HepG2 (cell line): ENCODE results near the gene DOC2A. TPM values are rescaled to one million over a fixed set of nuclear protein-coding genes. Genes with fewer than 3 reads are reported as not detected.

Source experiments
- ATAC-seq: fragments of 200-7000 bp; cut with Tn5 transposase; 3 replicates; pipeline ENCODE4 v1.9.1; 2020; ENCODE audit warnings: mild to moderate bottlenecking, moderate library complexity
- BruUV-seq: library from RNA; stranded (reverse); fragments of 400-500 nt; replicated peaks from 2 replicates; lab custom pipeline; 2021; lab: Mats Ljungman, UMichigan
- CTCF ChIA-PET: fragments of 300-600 bp; formaldehyde crosslinking; extraction: SDS; loops from one replicate; lab custom pipeline; 2021; ENCODE audit warnings: low total read pairs, inconsistent platforms, low intra/inter-chr PET ratio; lab: Yijun Ruan, JAX
- POLR2A ChIA-PET: fragments of 350-600 bp; sonication (Branson Sonifier 250); formaldehyde crosslinking; loops from one replicate; lab custom pipeline; 2020; ENCODE audit warnings: antibody characterized with exemption, inconsistent platforms; lab: Yijun Ruan, JAX
- DNase-seq: peaks from one replicate; pipeline ENCODE4 v3.0.0-alpha.2; 2015; ENCODE audit warnings: low spot score
- FAIRE-seq: peaks from 3 replicates; lab custom pipeline; 2011; peaks lifted over from hg19 to GRCh38; lab: Jason Lieb, UNC
- H2AFZ ChIP-seq: one replicate; pipeline ENCODE4 v1.6.1; 2011; ENCODE audit warnings: low read length, inconsistent platforms
- H3K27ac ChIP-seq: fragments of 300-600 bp; 3 replicates; pipeline ENCODE4 v1.8.0; 2011; ENCODE audit warnings: mixed run types, mild to moderate bottlenecking, mixed read lengths, low read length, inconsistent platforms; ENCODE audit not compliant: insufficient read depth; ENCODE audit errors: extremely low read length
- H3K27me3 ChIP-seq, 2 experiments: fragments of 200-600 bp in 1 of 2; 2 replicates in 1 of 2; 3 replicates in 1 of 2; pipeline versions ENCODE4 v1.6.0 to v1.8.0; 2011; ENCODE audit warnings: low read length in 2 of 2, mild to moderate bottlenecking in 2 of 2, moderate library complexity in 2 of 2, inconsistent platforms in 1 of 2; ENCODE audit not compliant: insufficient read depth in 2 of 2, control insufficient read depth in 1 of 2
- H3K36me3 ChIP-seq, 2 experiments: fragments of 200-600 bp in 1 of 2; replicated peaks in 1 of 2; 2 replicates in 1 of 2; 3 replicates in 1 of 2; pipeline versions ENCODE4 v1.5.1 to v1.8.0; 2011; ENCODE audit warnings: low read length in 2 of 2, inconsistent platforms in 1 of 2; ENCODE audit not compliant: insufficient read depth in 2 of 2, control insufficient read depth in 1 of 2
- H3K4me1 ChIP-seq: 2 replicates; pipeline ENCODE4 v1.5.1; 2012; ENCODE audit warnings: low read length, inconsistent platforms; ENCODE audit not compliant: insufficient read depth
- H3K4me2 ChIP-seq: 2 replicates; pipeline ENCODE4 v1.6.0; 2011; ENCODE audit warnings: low read depth, low read length, inconsistent platforms
- H3K4me3 ChIP-seq, 3 experiments: fragments of 200-600 bp in 1 of 3; sonication (generic), shearing (Covaris generic) in 1 of 3; replicated peaks in 1 of 3; 2 replicates each; pipeline ENCODE4 v1.5.1; 2011 to 2016; ENCODE audit warnings: low read length in 3 of 3, inconsistent platforms in 2 of 3, low read depth in 2 of 3, mild to moderate bottlenecking in 2 of 3, control low read depth in 1 of 3, mixed read lengths in 1 of 3; ENCODE audit not compliant: insufficient read depth in 1 of 3
- H3K79me2 ChIP-seq: one replicate; pipeline ENCODE4 v1.6.1; 2011; ENCODE audit warnings: low read length, inconsistent platforms; ENCODE audit not compliant: insufficient read depth
- H3K9ac ChIP-seq: 2 replicates; pipeline ENCODE4 v1.6.0; 2011; ENCODE audit warnings: mild to moderate bottlenecking, low read depth, low read length, inconsistent platforms; ENCODE audit not compliant: insufficient read depth
- H3K9me3 ChIP-seq: 2 replicates; pipeline ENCODE4 v1.5.1; 2012; ENCODE audit warnings: mild to moderate bottlenecking, low read length
- H4K20me1 ChIP-seq: 2 replicates; pipeline ENCODE4 v1.6.0; 2011; ENCODE audit warnings: inconsistent platforms, mild to moderate bottlenecking, low read length, moderate library complexity; ENCODE audit not compliant: insufficient read depth
- DMTF1 ChIP-seq: sonication (generic); formaldehyde crosslinking; IDR thresholded peaks from 2 replicates; pipeline ENCODE4 v1.4.0; 2020; ENCODE audit warnings: mild to moderate bottlenecking, missing genetic modification reagents
- HNF4G ChIP-seq, 2 experiments: sonication (generic) in 1 of 2; formaldehyde crosslinking in 1 of 2; IDR thresholded peaks; 2 replicates each; pipeline versions ENCODE4 v1.4.0 to v1.6.1; 2011 to 2020; ENCODE audit warnings: borderline replicate concordance in 2 of 2, low read depth in 2 of 2, mild to moderate bottlenecking in 2 of 2, low read length in 1 of 2, missing genetic modification reagents in 1 of 2, moderate library complexity in 1 of 2
- HNRNPLL ChIP-seq: fragments of 200-400 bp; formaldehyde crosslinking; IDR thresholded peaks from 2 replicates; pipeline ENCODE4 v1.6.1; 2017; ENCODE audit warnings: mild to moderate bottlenecking, low read depth, low read length; ENCODE audit not compliant: poor library complexity, severe bottlenecking
- NFE2L1 ChIP-seq: sonication (generic); formaldehyde crosslinking; IDR thresholded peaks from 2 replicates; pipeline ENCODE4 v1.4.0; 2020; ENCODE audit warnings: missing genetic modification reagents, mild to moderate bottlenecking, borderline replicate concordance
- RBFOX2 ChIP-seq: fragments of 200-400 bp; formaldehyde crosslinking; IDR thresholded peaks from 2 replicates; pipeline ENCODE4 v1.6.1; 2017; ENCODE audit warnings: low read depth, mild to moderate bottlenecking, low read length
- ZNF251 ChIP-seq: sonication (generic); formaldehyde crosslinking; IDR thresholded peaks from 2 replicates; pipeline ENCODE4 v1.9.0; 2021; ENCODE audit warnings: mild to moderate bottlenecking, missing genetic modification reagents
- ZNF513 ChIP-seq: sonication (generic); formaldehyde crosslinking; conservative IDR thresholded peaks from 2 replicates; pipeline ENCODE4 v1.5.0; 2020; ENCODE audit warnings: missing genetic modification reagents
- ZNF639 ChIP-seq: conservative IDR thresholded peaks from 2 replicates; pipeline ENCODE4 v1.6.1; 2018; ENCODE audit warnings: missing genetic modification reagents
- ZNF780A ChIP-seq: sonication (generic); formaldehyde crosslinking; IDR thresholded peaks from 2 replicates; pipeline ENCODE4 v1.8.0; 2022; ENCODE audit warnings: mild to moderate bottlenecking, missing genetic modification reagents, moderate library complexity
- ZSCAN20 ChIP-seq: sonication (generic); formaldehyde crosslinking; IDR thresholded peaks from 2 replicates; pipeline ENCODE4 v1.4.0; 2020; ENCODE audit warnings: missing genetic modification reagents, mild to moderate bottlenecking, borderline replicate concordance
- WGBS: methylation state at CpG from one replicate; pipeline ENCODE4 v1.1.6; 2017; ENCODE audit warnings: low lambda C conversion rate; 5-methylcytosine and 5-hydroxymethylcytosine counted together
- in situ Hi-C: cut with HindIII; loops from 2 replicates; pipeline ENCODE4 v1.10.0; 2017; ENCODE audit warnings: low pct_unique_long_range_greater_than_20kb; ENCODE audit not compliant: extremely low pct_ligation_motif_present
- intact Hi-C: fragments of 100-400 bp; cut with micrococcal nuclease; formaldehyde crosslinking; loops from one replicate; pipeline ENCODE4 v1.10.0; 2022; ENCODE audit not compliant: unreplicated experiment
- polyA plus RNA-seq, 8 experiments: library from polyadenylated mRNA; depleted of rRNA in 3 of 8; stranded (reverse) in 7 of 8; unstranded in 1 of 8; fragments of >200 nt; fragmentation: Illumina TruSeq in 4 of 8; extraction: Trizol in 4 of 8; gene quantifications; 2 replicates each; pipeline versions ENCODE4 v1.2.1 to v1.2.3, GENCODE V29; 2011 to 2016; ENCODE audit warnings: low read depth in 4 of 8, missing spikeins in 1 of 8, mixed read lengths in 1 of 8; ENCODE audit not compliant: insufficient read depth in 1 of 8
- total RNA-seq, 5 experiments: library from RNA; depleted of rRNA; stranded (reverse); fragments of >200 nt; fragmentation: Illumina TruSeq; extraction: Trizol; gene quantifications; 2 replicates each; pipeline ENCODE4 v1.2.3, GENCODE V29; 2016; ENCODE audit warnings: low read depth in 1 of 5
- TF ChIP-seq, protein P1 (sequence below), 2 experiments: sonication (generic) in 1 of 2; formaldehyde crosslinking in 1 of 2; IDR thresholded peaks; 2 replicates each; pipeline versions ENCODE4 v1.6.1 to v1.9.0; 2014 to 2022; ENCODE audit warnings: antibody characterized with exemption in 1 of 2, borderline replicate concordance in 1 of 2, inconsistent platforms in 1 of 2, low read depth in 1 of 2, missing genetic modification reagents in 1 of 2

The DOC2A gene
- total and polyA plus RNA-seq, 2 of the 13 experiments (the other 11 are each of a cell fraction or from before 2014, with no cell fraction given), result 0.15 to 0.55 TPM

DNA sequence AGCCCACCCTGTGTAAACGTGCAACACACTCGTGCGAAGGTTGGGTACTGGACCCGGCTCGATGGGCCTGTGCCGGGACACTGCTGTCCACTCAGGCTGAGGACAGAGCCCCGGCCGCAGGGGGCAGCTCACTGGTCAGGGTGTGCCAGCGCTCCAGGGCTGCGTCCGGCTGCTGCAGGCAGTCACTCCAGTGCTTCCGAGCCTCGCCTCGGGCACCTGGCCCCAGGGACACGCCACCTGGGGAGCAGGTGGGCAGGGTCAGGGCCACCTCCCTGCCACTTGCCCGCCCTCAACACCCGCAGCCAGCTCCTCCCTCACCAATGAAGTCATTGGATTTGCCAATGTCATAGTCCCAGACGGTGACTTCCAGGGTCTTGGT lies 4.7 kb downstream of the DOC2A start:
- Histone ChIP-seq H3K27ac (no peak overlapping the region), H3K36me3 (peaks cover 0 to 3% of the 10 kb centered on the region in 2 experiments; a peak in 1 of 5 replicates), H3K4me2 (no peak overlapping the region), H4K20me1 (no peaks in the 10 kb centered on the region), H3K4me1 (peaks cover 20% of the 10 kb centered on the region), H3K9ac (no peak overlapping the region), H2AFZ (no peak overlapping the region), H3K9me3 (no peaks in the 10 kb centered on the region), H3K4me3 (no peak overlapping the region), H3K27me3 (peaks cover 8 to 17% of the 10 kb centered on the region in 2 experiments; a peak in 4 of 5 replicates), H3K79me2 (no peaks in the 10 kb centered on the region)
- no peak for FAIRE-seq
- POLR2A ChIA-PET, result interaction anchor here (1.1 to 2.1 kb wide), 2 partner anchors 26 to 33 kb away, joined by 3 to 8 read pairs; partner anchors contain the start of gene TAOK2
- WGBS, result 98% methylated on average over 6 of the region's 18 CpGs
- no peak for ATAC-seq
- no TSS peak for BruUV-seq
- no peak for DNase-seq
- in situ Hi-C loops (loop anchor here (10.0 kb wide), 1 partner anchor 141 kb away; the partner anchor contains the start of gene CDIPT), intact Hi-C loops (no loop called here)
- CTCF ChIA-PET, result interaction anchor here (1.1 kb wide), 1 partner anchor 144 kb away, joined by 3 read pairs; no protein-coding TSS in a partner anchor
- TF ChIP-seq ZNF639, result no peak
- TF ChIP-seq DMTF1 (CRISPR knock-in tag), result no peak
- TF ChIP-seq NFE2L1 (CRISPR knock-in tag), result no peak
- no peak for TF ChIP-seq ZSCAN20
- no peak for TF ChIP-seq HNRNPLL
- TF ChIP-seq HNF4G (IDR thresholded peaks at IDR 0.05; ENCODE audit: borderline replicate concordance, low read depth, low read length), result no peak
- no peak for TF ChIP-seq HNF4G (CRISPR knock-in tag; IDR thresholded peaks at IDR 0.05; ENCODE audit: borderline replicate concordance, low read depth)
- TF ChIP-seq RBFOX2, result 0 out of 2 replicates have a peak, but pooled peaks have one; percentile 12
- TF ChIP-seq ZNF513, result no peak
- TF ChIP-seq, protein P1, sequence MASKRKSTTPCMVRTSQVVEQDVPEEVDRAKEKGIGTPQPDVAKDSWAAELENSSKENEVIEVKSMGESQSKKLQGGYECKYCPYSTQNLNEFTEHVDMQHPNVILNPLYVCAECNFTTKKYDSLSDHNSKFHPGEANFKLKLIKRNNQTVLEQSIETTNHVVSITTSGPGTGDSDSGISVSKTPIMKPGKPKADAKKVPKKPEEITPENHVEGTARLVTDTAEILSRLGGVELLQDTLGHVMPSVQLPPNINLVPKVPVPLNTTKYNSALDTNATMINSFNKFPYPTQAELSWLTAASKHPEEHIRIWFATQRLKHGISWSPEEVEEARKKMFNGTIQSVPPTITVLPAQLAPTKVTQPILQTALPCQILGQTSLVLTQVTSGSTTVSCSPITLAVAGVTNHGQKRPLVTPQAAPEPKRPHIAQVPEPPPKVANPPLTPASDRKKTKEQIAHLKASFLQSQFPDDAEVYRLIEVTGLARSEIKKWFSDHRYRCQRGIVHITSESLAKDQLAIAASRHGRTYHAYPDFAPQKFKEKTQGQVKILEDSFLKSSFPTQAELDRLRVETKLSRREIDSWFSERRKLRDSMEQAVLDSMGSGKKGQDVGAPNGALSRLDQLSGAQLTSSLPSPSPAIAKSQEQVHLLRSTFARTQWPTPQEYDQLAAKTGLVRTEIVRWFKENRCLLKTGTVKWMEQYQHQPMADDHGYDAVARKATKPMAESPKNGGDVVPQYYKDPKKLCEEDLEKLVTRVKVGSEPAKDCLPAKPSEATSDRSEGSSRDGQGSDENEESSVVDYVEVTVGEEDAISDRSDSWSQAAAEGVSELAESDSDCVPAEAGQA (IDR thresholded peaks at IDR 0.05; ENCODE audit: low read depth), result no peak
- TF ChIP-seq, protein P1 (CRISPR knock-in tag; IDR thresholded peaks at IDR 0.05; ENCODE audit: borderline replicate concordance), result no peak
- TF ChIP-seq ZNF780A (CRISPR knock-in tag), result no peak
- TF ChIP-seq ZNF251 (CRISPR knock-in tag), result no peak
